AG08396 (cell line): ENCODE data around the gene GDF11.

Source experiments
- DNase-seq: peaks from one replicate; pipeline ENCODE4 v3.0.0; 2012; ENCODE audit warnings: low spot score, mixed read lengths

Gene GDF11

GRCh38 chr12:55795950-55796349 lies 53.0 kb downstream of the GDF11 start:
- DNase-seq: no peak

GRCh38 chr12:55797068-55797467 lies 54.1 kb downstream of the GDF11 start:
- DNase-seq: peak; percentile 36

- DNase-seq: no peak
Observed at GRCh38 chr12:55797550-55797949, 54.6 kb downstream of the GDF11 start.
